Esophagus (tissue), 2 donors: ENCODE measurements around the gene PAN3. TPM values are rescaled to one million over a fixed set of nuclear protein-coding genes. Genes with fewer than 3 reads are reported as not detected.

Experiments
- H3K27ac ChIP-seq, 2 donors: one replicate each; pipeline ENCODE4 v1.5.1; 2013; ENCODE audit warnings: low read depth in 2 of 2, mild to moderate bottlenecking in 2 of 2, inconsistent platforms in 1 of 2, low read length in 1 of 2, moderate library complexity in 1 of 2
- H3K27me3 ChIP-seq, 2 donors: one replicate each; pipeline ENCODE4 v1.6.1; 2013; ENCODE audit warnings: low read length in 2 of 2, control low read depth in 1 of 2, mild to moderate bottlenecking in 1 of 2; ENCODE audit not compliant: insufficient read depth in 2 of 2, control insufficient read depth in 1 of 2
- H3K36me3 ChIP-seq, 2 donors: one replicate each; pipeline ENCODE4 v1.6.1; 2013; ENCODE audit warnings: low read length in 1 of 2; ENCODE audit not compliant: control insufficient read depth in 2 of 2, insufficient read depth in 2 of 2
- H3K4me1 ChIP-seq, 2 donors: one replicate each; pipeline ENCODE4 v1.6.1; 2013; ENCODE audit warnings: low read length in 1 of 2; ENCODE audit not compliant: control insufficient read depth in 2 of 2, insufficient read depth in 2 of 2
- H3K4me3 ChIP-seq, 2 donors: one replicate each; pipeline ENCODE4 v1.5.1; 2013; ENCODE audit warnings: low read length in 2 of 2, mild to moderate bottlenecking in 2 of 2, low read depth in 1 of 2, moderate library complexity in 1 of 2
- H3K9me3 ChIP-seq, 2 donors: one replicate each; pipeline ENCODE4 v1.6.1; 2013; ENCODE audit warnings: mild to moderate bottlenecking in 2 of 2, low read depth in 1 of 2, low read length in 1 of 2, moderate library complexity in 1 of 2; ENCODE audit not compliant: control insufficient read depth in 2 of 2, insufficient read depth in 1 of 2
- WGBS, 2 donors: extraction: QIAGEN DNeasy Blood & Tissue Kit; methylation state at CpG; one replicate each; pipeline ENCODE4 v1.1.7; 2013; 5-methylcytosine and 5-hydroxymethylcytosine counted together
- polyA plus RNA-seq, 2 donors: library from polyadenylated mRNA; stranded (reverse); fragments of 200-250 nt; gene quantifications; one replicate each; pipeline ENCODE4 v1.2.3, GENCODE V29; 2013
- donor health status: healthy with polysubstance abuse.
- donor health status: Bipolar disorder and iron deficiency.

PAN3 gene
- polyA plus RNA-seq, 2 donors: 7.0 to 13.2 TPM

- no peaks in the 10 kb centered on the region for H3K27me3 ChIP-seq
- WGBS, 2 donors: 27 to 42% methylated on average over 4 of the region's 4 CpGs
- H3K4me1 ChIP-seq: no peaks in the 10 kb centered on the region
- no peaks in the 10 kb centered on the region for H3K9me3 ChIP-seq
- H3K4me3 ChIP-seq: peak overlapping the region in 1 of 2 donors; percentile 7
- no peaks in the 10 kb centered on the region for H3K36me3 ChIP-seq
- H3K27ac ChIP-seq: no peak overlapping the region
Measured at GRCh38 chr13:28338006-28338574, 199.7 kb downstream of the PAN3 start.

GRCh38 chr13:28338742-28339141 is 200.4 kb downstream of the PAN3 start:
- Histone ChIP-seq H3K4me1 (no peaks in the 10 kb centered on the region), H3K27me3 (no peaks in the 10 kb centered on the region), H3K9me3 (no peaks in the 10 kb centered on the region), H3K4me3 (peak overlapping the region in 1 of 2 donors; percentile 7), H3K27ac (no peak overlapping the region), H3K36me3 (no peaks in the 10 kb centered on the region)
- 60 to 83% methylated on average over 5 to 6 of the region's 6 CpGs for WGBS, 2 donors

GRCh38 chr13:28339419-28339818 is 201.1 kb downstream of the PAN3 start:
- no peaks in the 10 kb centered on the region for H3K36me3 ChIP-seq
- WGBS, 2 donors: 89 to 94% methylated on average over 2 of the region's 2 CpGs

GRCh38 chr13:28340272-28340793 is 202.0 kb downstream of the PAN3 start:
- Histone ChIP-seq H3K27me3 (no peaks in the 10 kb centered on the region), H3K27ac (no peak overlapping the region), H3K4me3 (no peak overlapping the region), H3K36me3 (no peaks in the 10 kb centered on the region), H3K9me3 (no peaks in the 10 kb centered on the region), H3K4me1 (no peaks in the 10 kb centered on the region)
- 44 to 58% methylated on average over 2 of the region's 2 CpGs for WGBS, 2 donors

More at GRCh38 chr13:28339419-28339818, 201.1 kb downstream of the PAN3 start:
- Histone ChIP-seq H3K27me3 (no peaks in the 10 kb centered on the region), H3K27ac (no peak overlapping the region), H3K4me1 (no peaks in the 10 kb centered on the region), H3K4me3 (no peak overlapping the region), H3K9me3 (no peaks in the 10 kb centered on the region)

GRCh38 chr13:28342251-28342650 is 203.9 kb downstream of the PAN3 start:
- H3K9me3 ChIP-seq: no peaks in the 10 kb centered on the region
- no peaks in the 10 kb centered on the region for H3K4me1 ChIP-seq
- no peak overlapping the region for H3K4me3 ChIP-seq
- 77 to 86% methylated on average over 2 of the region's 2 CpGs for WGBS, 2 donors
- H3K27me3 ChIP-seq: no peaks in the 10 kb centered on the region
- no peaks in the 10 kb centered on the region for H3K36me3 ChIP-seq
- H3K27ac ChIP-seq: no peak overlapping the region

- Histone ChIP-seq H3K9me3 (no peaks in the 10 kb centered on the region), H3K36me3 (no peaks in the 10 kb centered on the region), H3K27ac (no peak overlapping the region), H3K27me3 (no peaks in the 10 kb centered on the region), H3K4me1 (no peaks in the 10 kb centered on the region), H3K4me3 (no peak overlapping the region)
- 78 to 86% methylated on average over 3 of the region's 3 CpGs for WGBS, 2 donors
Measured at GRCh38 chr13:28344163-28344562, 205.8 kb downstream of the PAN3 start.

Other genes starting within 250 kb of the PAN3 start
- not detected for gene PDX1, start 218.5 kb upstream of the PAN3 start, polyA plus RNA-seq
- under 1 TPM; 0.01 to 0.06 TPM for gene CDX2, start 169.2 kb upstream of the PAN3 start, polyA plus RNA-seq
- not detected for gene URAD, start 149.9 kb upstream of the PAN3 start, polyA plus RNA-seq
- gene FLT3, start 38.0 kb upstream of the PAN3 start, polyA plus RNA-seq: under 1 TPM; 0.08 to 0.19 TPM